Calu3 (cell line): ENCODE data around the gene RNF121. TPM values are rescaled to one million over a fixed set of nuclear protein-coding genes. Genes with fewer than 3 reads are reported as not detected.

Experiments used
- BruUV-seq: library from RNA; stranded (reverse); fragments of 400-500 nt; replicated peaks from 2 replicates; lab custom pipeline; 2021; lab: Mats Ljungman, UMichigan
- CTCF ChIA-PET: fragments of 300-600 bp; sonication (Branson Sonifier 250); formaldehyde crosslinking; loops from one replicate; lab custom pipeline; 2022; ENCODE audit warnings: antibody characterized with exemption; lab: Charles Lee
- DNase-seq: peaks from one replicate; pipeline ENCODE4 v3.0.0; 2022
- H3K27ac Mint-ChIP-seq: one replicate; pipeline ENCODE4 v1.8.0; 2022; ENCODE audit warnings: mixed read lengths; ENCODE audit not compliant: unreplicated experiment
- H3K27me3 Mint-ChIP-seq: one replicate; pipeline ENCODE4 v1.8.0; 2022; ENCODE audit warnings: mixed read lengths; ENCODE audit not compliant: unreplicated experiment
- H3K36me3 Mint-ChIP-seq: one replicate; pipeline ENCODE4 v1.8.0; 2022; ENCODE audit warnings: mild to moderate bottlenecking, moderate library complexity, mixed read lengths; ENCODE audit not compliant: insufficient read depth, unreplicated experiment
- H3K4me1 Mint-ChIP-seq: one replicate; pipeline ENCODE4 v1.8.0; 2022; ENCODE audit warnings: mild to moderate bottlenecking, low read depth, mixed read lengths; ENCODE audit not compliant: unreplicated experiment
- H3K4me3 Mint-ChIP-seq: one replicate; pipeline ENCODE4 v1.8.0; 2022; ENCODE audit warnings: mild to moderate bottlenecking, low read depth, moderate library complexity, mixed read lengths; ENCODE audit not compliant: unreplicated experiment
- H3K9me3 Mint-ChIP-seq: one replicate; pipeline ENCODE4 v1.8.0; 2022; ENCODE audit warnings: low read depth, mixed read lengths; ENCODE audit not compliant: unreplicated experiment
- CTCF ChIP-seq: fragments of 200-600 bp; IDR thresholded peaks from one replicate; pipeline ENCODE4 v1.8.0; 2022; ENCODE audit warnings: antibody characterized with exemption; ENCODE audit not compliant: unreplicated experiment
- intact Hi-C: fragments of 100-400 bp; cut with micrococcal nuclease; formaldehyde crosslinking; loops from one replicate; pipeline ENCODE4 v1.10.0; 2022; ENCODE audit not compliant: unreplicated experiment
- total RNA-seq: library from RNA; stranded (reverse); gene quantifications from 2 replicates; pipeline ENCODE4 v1.2.3, GENCODE V29; 2022

The RNF121 gene
- total RNA-seq, 1 experiment from 2014 or later, result 51.7 TPM

- BruUV-seq, result TSS peak; percentile 29
- H3K4me1 Mint-ChIP-seq, result no peaks in the 10 kb centered on the region
- H3K36me3 Mint-ChIP-seq, result peaks cover 6% of the 10 kb centered on the region
- H3K27ac Mint-ChIP-seq, result no peak overlapping the region
- TF ChIP-seq CTCF, result no peak
- CTCF ChIA-PET, result no interaction called here
- DNase-seq, result no peak
- intact Hi-C loops, result no loop called here
- H3K4me3 Mint-ChIP-seq, result no peak overlapping the region
- no peaks in the 10 kb centered on the region for H3K9me3 Mint-ChIP-seq
- H3K27me3 Mint-ChIP-seq, result no peaks in the 10 kb centered on the region
Observed at GRCh38 chr11:71996946-71997345, 68.1 kb downstream of the RNF121 start.

GRCh38 chr11:71997594-71997993, 68.7 kb downstream of the RNF121 start:
- Mint-ChIP-seq H3K27ac (no peak overlapping the region), H3K4me1 (no peaks in the 10 kb centered on the region), H3K36me3 (peaks cover 13% of the 10 kb centered on the region), H3K27me3 (no peaks in the 10 kb centered on the region), H3K4me3 (no peak overlapping the region), H3K9me3 (no peaks in the 10 kb centered on the region)
- no TSS peak for BruUV-seq
- intact Hi-C loops, result no loop called here
- CTCF ChIA-PET, result no interaction called here
- no peak for DNase-seq
- no peak for TF ChIP-seq CTCF

GRCh38 chr11:71998061-71998460, 69.2 kb downstream of the RNF121 start:
- TF ChIP-seq CTCF, result no peak
- H3K27me3 Mint-ChIP-seq, result no peaks in the 10 kb centered on the region
- intact Hi-C loops, result no loop called here
- no peak for DNase-seq
- H3K27ac Mint-ChIP-seq, result no peak overlapping the region
- H3K4me1 Mint-ChIP-seq, result no peaks in the 10 kb centered on the region
- CTCF ChIA-PET, result interaction anchor here (0.5 kb wide), 1 partner anchor 15 kb away, joined by 3 read pairs; no protein-coding TSS in a partner anchor
- no peak overlapping the region for H3K4me3 Mint-ChIP-seq
- H3K9me3 Mint-ChIP-seq, result no peaks in the 10 kb centered on the region
- no TSS peak for BruUV-seq
- peaks cover 17% of the 10 kb centered on the region for H3K36me3 Mint-ChIP-seq

GRCh38 chr11:71998649-71999310, 69.9 kb downstream of the RNF121 start, which contains the start of gene IL18BP:
TSS of gene IL18BP (plus strand) at chr11:71998909. CDS start at chr11:71999985, 1,076 bp downstream.
- no TSS peak for BruUV-seq
- no peaks in the 10 kb centered on the region for H3K4me1 Mint-ChIP-seq
- CTCF ChIA-PET, result no interaction called here
- H3K27me3 Mint-ChIP-seq, result no peaks in the 10 kb centered on the region
- H3K9me3 Mint-ChIP-seq, result no peaks in the 10 kb centered on the region
- DNase-seq, result no peak
- peaks cover 24% of the 10 kb centered on the region for H3K36me3 Mint-ChIP-seq
- intact Hi-C loops, result no loop called here
- no peak for TF ChIP-seq CTCF
- H3K4me3 Mint-ChIP-seq, result no peak within 1 kb of the TSS
- H3K27ac Mint-ChIP-seq, result no peak within 1 kb of the TSS
